Fibroblast of the conjunctiva (primary cell): ENCODE measurements around the gene COL6A6.

Experiments used
- DNase-seq: peaks from one replicate; pipeline ENCODE4 v3.0.0-alpha.2; 2010; ENCODE audit warnings: low read depth

The COL6A6 gene, protein sequence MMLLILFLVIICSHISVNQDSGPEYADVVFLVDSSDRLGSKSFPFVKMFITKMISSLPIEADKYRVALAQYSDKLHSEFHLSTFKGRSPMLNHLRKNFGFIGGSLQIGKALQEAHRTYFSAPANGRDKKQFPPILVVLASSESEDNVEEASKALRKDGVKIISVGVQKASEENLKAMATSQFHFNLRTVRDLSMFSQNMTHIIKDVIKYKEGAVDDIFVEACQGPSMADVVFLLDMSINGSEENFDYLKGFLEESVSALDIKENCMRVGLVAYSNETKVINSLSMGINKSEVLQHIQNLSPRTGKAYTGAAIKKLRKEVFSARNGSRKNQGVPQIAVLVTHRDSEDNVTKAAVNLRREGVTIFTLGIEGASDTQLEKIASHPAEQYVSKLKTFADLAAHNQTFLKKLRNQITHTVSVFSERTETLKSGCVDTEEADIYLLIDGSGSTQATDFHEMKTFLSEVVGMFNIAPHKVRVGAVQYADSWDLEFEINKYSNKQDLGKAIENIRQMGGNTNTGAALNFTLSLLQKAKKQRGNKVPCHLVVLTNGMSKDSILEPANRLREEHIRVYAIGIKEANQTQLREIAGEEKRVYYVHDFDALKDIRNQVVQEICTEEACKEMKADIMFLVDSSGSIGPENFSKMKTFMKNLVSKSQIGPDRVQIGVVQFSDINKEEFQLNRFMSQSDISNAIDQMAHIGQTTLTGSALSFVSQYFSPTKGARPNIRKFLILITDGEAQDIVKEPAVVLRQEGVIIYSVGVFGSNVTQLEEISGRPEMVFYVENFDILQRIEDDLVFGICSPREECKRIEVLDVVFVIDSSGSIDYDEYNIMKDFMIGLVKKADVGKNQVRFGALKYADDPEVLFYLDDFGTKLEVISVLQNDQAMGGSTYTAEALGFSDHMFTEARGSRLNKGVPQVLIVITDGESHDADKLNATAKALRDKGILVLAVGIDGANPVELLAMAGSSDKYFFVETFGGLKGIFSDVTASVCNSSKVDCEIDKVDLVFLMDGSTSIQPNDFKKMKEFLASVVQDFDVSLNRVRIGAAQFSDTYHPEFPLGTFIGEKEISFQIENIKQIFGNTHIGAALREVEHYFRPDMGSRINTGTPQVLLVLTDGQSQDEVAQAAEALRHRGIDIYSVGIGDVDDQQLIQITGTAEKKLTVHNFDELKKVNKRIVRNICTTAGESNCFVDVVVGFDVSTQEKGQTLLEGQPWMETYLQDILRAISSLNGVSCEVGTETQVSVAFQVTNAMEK (N-terminal part only)

DNA sequence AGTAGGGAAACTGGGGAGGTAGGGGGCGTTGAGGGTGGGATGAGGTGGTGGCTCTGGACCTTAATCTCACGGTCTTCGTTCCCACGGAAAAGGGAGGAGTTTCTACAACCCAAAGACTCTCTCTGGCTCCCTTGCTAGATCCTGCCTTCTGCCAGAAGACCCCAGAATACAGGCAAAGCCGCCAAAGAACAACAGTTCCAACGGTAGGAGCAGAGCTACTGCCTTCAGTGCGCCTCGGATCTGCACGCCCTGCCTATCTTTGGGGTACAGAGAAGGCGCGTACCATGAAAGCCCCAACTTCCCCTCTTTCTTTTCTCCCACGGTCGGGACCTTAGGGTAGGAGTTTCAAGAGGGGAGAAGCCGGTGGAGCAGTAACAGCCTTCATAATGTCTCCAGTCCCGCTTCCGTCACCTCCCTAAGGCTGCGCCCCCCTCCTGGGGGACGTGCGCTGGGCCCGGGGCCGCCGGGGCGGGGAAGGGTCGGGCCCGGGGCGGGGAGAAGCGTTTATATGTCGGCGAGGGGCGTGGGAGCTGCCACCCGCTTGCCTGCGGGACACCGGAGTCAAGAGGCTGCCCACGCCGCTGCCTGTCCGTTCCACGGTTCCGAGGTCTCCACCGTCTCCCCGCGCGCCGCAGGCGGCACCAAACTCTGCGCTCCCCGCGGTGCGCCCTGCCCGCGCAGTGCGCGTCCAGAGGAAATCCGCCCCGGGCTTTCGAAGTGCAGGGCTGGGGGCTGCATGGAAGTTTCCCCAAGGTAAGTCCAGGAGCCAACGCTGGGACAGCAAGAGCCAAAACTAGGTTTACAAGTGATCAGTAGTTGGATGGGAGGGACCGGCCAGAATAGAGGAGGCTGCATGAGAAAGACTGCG lies at the start of gene COL6A6:
COL6A6 (plus strand) TSS at position 533 of the 868 bp plus-strand sequence. CDS start 43,188 bp downstream, outside the sequence.
- no peak for DNase-seq

DNA sequence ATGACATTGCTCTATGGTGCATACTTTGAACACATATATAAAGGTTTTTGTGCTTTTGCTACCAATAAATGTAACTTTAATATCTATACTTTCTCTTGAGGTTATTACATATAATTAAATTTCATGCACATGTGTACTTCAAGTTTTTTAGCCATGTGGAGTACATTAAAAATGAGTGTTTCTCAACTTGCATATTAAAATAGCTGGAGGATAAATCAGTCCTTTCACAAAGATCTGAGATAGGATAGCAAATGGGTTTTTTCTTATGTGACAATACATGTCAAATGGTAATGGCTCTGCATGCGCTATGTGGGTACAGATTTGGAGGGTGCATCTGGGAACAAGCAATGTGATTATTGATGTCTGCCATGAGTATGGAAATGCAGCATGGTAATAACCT lies 48.7 kb upstream of the COL6A6 start:
- no peak for DNase-seq

DNA sequence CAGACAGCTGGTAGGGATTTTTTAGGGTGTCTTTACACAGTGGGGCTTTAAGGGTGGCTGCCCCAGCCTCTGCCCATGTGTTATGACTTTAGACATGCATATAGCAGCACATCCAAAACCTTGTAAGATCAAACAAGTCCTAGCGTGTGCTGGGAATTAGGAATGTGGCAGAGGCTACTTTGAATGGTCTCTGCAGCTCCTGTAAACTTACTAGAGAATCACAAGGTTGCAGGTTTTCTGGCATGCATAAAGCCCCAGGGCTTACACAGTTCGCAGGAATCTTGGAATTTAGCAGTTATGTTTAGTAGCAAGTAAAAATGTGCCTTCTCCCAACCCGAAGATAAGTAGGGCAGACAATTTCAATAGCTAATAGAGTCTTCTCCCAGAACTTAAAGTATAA lies 46.9 kb upstream of the COL6A6 start:
- no peak for DNase-seq

DNA sequence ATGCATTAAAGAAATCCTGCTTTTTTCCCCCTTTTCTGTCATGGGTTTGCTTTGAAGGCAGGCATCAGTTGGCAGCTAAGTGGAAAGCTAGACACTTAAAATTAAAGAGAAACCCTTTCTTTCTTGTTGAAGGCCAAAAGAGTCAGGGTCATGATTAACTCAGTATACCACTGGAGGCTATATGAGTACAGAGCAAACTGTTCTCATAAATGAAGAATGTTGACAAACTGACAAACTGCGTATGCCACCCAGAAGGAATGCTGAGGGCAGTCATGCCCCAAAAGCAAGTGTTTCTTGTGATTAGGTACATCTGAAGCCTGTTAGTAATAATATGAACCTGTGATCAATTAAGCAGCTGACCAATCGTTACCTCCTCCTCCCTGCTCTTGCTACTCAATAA lies 43.6 kb upstream of the COL6A6 start:
- no peak for DNase-seq

DNA sequence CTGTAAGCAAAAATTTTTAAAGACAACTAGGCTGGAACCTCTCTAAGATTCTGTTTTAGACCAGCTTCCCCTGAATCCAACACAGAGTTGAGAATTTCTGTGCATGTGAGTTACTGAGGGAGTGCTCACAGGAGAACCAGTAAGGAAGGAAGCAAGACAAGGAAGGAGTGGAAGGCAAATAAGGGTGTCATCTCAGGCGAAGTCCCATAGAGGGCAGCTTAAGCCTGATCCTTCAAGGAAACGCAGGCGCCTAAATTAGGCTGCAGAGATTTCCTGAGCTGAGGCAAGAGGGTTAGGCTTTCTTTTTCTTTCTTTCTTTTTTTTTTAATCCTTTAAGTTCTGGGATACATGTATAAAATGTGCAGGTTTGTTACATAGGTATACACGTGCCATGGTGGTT lies 36.2 kb upstream of the COL6A6 start:
- peak; percentile 16 for DNase-seq

DNA sequence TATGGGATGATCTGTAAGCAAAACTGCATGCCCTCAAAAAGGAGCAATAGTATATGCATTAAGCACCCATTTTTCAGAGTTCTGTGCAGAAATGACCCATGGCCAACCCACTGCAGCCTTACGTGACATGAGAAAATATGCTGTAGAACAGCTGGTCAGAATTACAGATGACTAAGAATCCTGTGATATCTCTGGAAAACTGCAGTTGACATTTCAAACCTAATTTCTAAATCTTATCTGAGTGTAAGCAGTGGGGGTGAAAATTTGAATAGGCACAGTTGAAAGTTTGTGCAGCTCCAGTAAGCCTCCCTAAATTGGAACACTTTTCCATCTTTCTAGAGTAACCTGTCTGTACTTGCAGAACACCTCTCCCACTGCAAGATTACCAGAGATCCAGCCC lies 28.7 kb upstream of the COL6A6 start:
- no peak for DNase-seq

DNA sequence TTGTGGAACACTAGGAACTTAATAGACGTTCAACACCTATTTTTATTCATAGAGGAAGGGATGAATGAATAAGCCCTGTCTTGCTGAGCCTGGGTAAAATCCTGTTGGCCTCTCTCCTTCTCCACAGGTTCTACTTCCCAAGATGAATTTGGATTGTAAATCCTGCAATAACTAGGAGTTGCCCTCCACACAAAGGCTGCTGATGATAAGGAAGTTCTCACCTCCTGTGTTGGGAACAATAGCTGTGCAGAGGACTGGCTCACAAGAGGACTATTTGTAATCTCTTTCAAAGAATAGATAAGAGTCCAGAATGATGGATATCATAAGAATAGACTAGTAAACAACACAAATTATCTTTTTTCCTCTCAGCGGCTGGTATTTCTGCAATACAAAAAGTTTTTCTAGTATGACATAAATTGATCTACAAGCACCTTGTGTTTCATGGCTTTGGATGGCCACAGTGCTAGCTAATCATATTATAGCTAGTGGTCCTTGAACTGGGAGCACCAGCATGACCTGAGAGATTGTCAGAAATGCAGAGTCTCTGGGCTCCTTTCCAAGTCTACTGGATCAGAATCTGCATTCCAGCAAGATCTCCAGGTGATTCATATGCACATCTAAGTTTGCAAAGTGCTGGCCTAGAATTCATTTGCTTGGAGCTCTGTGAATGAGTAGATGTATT lies 28.1 kb upstream of the COL6A6 start:
- DNase-seq = no peak

DNA sequence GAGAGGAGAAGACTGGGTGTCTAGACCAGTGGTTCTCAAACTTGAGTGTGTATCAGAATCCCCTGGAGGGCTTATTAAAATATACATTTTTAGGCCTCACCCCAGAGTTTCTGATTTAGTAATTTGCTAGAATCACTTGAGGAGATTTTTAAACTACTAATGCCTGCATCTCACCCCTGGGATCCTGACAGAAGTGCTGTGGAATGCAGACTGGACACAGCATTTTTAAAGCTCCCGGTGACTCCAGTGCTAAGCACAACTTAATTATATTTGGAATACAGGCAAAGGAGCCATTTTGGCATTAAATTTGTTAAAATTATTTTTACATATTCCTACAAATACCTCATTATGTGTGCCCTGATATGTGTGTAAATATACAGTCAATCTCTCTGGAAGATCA lies 26.7 kb upstream of the COL6A6 start:
- no peak for DNase-seq

DNA sequence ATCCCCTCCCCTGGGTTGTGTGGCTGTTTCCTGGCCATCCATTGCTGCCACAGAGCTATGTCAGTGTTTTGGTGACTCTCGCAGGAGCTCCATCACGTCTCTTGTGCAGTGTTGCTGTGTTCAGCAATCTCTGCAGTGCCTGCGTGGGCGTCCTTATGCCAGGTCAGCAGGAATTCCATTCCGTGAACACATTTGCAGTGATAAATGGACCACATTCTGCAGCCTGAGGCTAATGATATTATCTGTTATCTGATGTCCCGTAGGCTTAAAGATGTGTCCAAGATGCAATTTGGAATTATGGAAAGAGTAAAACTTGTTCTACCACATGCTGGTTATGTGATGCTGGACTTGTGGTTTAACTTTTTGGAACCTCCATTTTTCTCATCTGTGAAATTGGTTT lies 25.5 kb upstream of the COL6A6 start:
- no peak for DNase-seq

DNA sequence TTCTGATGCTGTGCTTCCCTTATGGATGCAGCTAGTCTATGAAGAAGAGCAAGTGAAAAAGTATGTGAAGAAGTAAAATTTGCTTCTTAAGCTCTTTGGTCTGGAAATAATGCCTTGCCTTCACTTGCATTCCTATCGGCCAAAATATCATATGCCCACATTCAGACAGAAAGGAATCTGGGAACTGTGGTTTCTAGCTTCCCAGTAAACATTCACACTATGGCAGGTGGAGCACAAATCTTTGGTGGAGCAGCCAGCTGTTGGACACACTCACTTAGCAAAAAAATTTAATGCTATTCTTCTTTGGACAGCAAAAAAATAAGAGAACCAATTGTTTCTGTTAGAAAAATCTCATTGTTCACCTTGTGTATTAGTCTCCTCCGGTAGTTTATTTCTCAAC lies 12.3 kb upstream of the COL6A6 start:
- DNase-seq = no peak

DNA sequence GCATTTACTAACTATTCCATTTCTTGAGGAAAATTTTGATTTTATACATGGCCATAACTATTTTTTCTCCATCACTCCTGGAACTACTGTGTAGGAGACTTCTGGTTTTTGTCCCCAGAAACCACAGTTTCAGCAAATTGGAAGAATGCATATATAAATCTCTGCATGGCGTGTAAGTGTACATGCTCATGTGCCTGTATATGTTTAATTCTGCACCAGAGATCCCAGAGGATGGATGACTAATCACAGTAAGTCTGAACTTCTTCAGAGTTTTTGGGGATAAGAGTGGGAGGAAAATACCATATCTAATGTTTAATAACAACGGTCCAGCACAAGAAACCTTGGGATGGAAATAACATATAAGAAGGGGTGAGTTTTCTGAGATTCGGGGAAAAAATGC lies 10.9 kb upstream of the COL6A6 start:
- DNase-seq = no peak

DNA sequence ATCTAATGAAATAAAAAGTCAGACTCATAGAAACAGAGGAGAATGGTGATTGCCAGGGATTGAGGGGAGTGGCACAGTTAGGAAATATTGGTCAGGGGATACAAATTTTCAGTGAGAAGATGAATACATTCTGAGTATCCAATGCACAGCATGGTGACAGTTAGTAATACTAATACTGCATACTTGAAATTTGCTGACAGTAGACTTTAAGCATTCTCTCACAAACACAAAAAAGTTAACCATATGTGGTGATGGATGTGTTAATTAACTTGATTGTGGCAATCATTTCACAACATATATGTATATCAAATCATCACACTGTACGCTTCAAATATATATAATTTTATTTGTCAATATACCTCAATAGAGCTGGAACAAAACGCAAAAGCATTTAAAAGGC lies 9.2 kb upstream of the COL6A6 start:
- DNase-seq = no peak

DNA sequence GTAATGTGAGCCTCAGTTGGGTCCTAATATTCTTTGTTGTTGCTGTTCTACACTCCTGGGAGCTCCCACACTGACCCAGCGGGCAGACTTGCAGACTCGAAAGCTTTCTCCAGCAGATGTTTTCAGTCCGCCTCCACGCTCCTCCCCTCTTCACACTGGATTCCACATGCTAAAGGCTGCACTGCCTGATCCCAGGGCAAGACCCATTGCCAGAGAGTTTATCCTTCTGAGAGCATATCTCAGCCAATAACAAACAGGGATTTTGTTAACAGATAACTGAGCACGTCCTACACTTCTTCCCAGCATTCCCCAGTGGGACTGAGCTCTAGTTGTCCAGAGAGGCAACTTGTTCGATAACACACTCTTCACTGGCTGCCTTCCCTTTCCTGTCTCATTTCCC lies 8.0 kb upstream of the COL6A6 start:
- DNase-seq = no peak

DNA sequence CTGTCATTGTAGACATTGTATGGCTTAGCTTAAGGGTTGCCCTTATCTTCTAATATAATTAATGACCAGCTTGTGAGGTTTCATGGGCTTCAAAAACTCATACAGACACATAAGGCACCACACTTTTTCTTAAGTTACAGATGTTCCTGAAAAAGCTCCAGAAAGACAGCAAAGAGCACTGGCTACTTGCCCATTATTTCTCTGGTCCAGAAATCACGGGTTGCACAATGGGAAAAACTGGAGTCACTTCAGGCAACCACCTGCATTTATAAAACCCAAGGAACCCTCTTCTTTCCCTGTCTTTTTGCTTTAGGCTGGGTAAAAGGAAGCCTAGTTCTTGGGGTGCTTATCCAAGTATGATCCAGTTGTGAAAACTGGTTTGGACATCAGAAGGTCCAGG lies 2.3 kb upstream of the COL6A6 start:
- no peak for DNase-seq

DNA sequence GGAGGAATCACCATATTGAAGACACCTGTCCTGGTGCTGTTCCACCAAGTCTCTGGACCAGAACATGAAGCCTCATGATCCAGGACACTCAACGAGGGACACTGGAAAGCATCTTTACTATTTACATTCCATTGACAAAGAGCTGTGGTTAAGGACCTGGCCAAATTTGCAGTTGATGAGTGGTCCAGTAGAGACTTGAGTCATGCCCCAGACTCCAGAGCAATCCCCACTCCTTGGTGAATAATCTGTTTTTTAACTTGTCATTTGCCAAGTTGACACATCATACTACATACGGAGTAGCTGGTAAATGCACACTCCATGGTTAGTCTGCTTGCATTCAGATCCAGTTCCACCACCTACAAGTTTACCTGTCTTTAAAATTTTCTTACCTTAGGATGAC lies 1.2 kb upstream of the COL6A6 start:
- no peak for DNase-seq

DNA sequence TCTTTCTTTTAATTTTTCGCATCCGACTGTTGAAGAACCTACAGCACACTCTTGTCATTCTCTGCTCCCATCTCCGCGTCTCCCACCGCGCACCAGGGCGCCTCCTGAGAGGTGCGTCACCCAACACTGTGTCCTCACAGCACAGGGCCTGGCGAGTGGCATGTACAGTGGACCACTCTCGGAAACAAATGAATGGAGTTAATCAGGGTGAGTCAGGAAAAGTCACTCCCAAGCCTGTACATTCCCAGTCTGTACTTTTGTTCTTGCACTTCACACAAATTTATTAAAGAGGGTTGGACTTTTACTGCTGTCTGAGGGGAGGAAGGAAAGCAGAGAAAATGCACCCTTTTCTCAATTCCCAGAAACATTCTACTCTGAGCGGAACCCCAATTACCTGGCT lies 625 bp downstream of the COL6A6 start:
- DNase-seq = no peak

DNA sequence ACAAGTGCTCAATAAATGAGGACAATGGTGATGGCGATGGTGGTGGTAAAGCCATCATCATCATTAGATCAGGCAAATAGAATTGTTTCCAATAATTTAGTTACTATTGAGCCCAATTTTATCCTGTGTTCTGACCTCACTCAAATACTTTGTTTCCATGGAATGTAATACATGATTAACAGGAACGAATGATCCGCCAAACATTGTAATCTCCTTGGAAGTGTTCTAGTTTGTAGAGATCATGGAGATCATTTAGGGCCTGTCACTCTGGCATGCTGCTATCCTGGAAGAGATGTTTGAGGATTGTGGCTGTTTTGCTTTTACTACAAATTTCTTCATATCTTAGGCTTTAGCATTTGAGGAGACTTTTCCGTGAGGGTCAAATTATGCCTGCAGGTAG lies 2.8 kb downstream of the COL6A6 start:
- DNase-seq = no peak

DNA sequence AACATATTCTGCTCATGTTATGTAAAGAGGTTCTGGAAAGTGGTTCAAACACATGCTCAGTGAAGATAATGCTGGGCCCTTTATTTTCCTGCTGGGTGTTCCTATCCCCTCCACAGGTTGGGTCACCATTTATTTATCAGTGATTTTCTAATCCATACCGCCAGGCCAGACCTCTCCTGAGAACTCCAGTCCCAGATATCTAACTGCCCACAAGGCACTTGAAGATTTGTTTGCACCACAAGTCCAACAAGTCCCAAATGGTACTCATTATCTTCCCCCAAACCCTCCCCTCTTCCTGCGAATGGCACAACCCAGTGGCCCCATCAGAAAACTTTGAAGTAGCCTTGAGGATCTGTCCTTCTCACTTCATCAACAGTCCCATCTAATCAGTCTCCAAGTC lies 5.4 kb downstream of the COL6A6 start:
- no peak for DNase-seq

DNA sequence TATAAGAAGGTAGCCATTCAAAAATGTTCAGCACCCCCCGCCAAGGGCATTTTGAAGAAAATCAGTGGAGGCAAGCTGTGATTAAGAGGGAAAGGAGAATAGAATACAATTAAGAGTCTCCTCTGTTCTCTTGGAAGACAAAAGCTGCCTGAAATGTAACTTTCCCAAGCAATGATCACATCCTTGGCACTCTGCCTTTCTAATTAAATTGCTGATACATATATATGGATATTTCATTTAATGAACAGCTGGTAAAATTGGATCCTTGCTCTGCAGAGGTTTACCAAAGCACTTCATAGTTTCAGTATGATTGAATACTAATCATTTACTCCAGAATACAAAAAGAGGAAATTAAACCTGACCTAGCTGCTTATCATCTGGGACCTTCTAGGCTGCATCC lies 10.4 kb downstream of the COL6A6 start:
- DNase-seq = no peak

DNA sequence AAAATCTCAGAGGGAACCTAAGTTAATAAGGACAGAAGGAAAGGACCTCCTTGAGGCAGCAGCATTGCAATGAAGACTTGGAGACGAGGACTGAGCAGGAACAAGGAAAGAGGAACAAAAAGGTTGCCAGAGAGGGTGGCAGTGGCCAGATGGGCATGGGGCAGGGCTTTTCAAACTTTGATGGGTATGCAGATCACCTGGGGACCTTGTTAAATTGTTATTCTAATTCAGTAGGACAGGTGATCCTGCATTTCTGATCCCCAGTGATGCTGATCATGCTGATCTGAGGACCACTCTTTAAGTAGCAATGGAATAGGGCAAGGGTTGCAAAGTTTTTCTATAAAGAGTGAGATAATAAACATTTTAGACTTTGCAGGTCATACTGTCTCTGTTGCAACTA lies 11.1 kb downstream of the COL6A6 start:
- no peak for DNase-seq
